22Rv1 (cell line): ENCODE measurements around the gene LAMP1.

Experiments
- CTCF ChIP-seq: fragments of 450-650 bp; IDR thresholded peaks from 2 replicates; pipeline ENCODE4 v1.5.1; 2017; ENCODE audit warnings: mild to moderate bottlenecking
- ZFX ChIP-seq: fragments of 450-650 bp; IDR thresholded peaks from 2 replicates; pipeline ENCODE4 v1.6.1; 2017; ENCODE audit warnings: antibody characterized with exemption, borderline replicate concordance

- no peak for TF ChIP-seq CTCF
- no peak for TF ChIP-seq ZFX
These were observed 70.1 kb downstream of the LAMP1 start for GRCh38 chr13:113367020-113367560.
